SK-N-SH (cell line): Measurements from ENCODE around the gene CBY2. TPM values are rescaled to one million over a fixed set of nuclear protein-coding genes. Genes with fewer than 3 reads are reported as not detected.

ENCODE experiments used
- CTCF ChIA-PET: fragments of 300-600, 350-600 bp; formaldehyde crosslinking; extraction: SDS; loops from one replicate; lab custom pipeline; 2021; lab: Yijun Ruan, JAX
- POLR2A ChIA-PET: fragments of 350-600 bp; sonication (Branson Sonifier 250); formaldehyde crosslinking; extraction: SDS; loops from one replicate; lab custom pipeline; 2020; ENCODE audit warnings: antibody characterized with exemption, inconsistent platforms; lab: Yijun Ruan, JAX
- DNase-seq: peaks from one replicate; pipeline ENCODE4 v3.0.0; 2012
- H2AFZ ChIP-seq: fragments of 200-600 bp; sonication (generic); 2 replicates; pipeline ENCODE4 v1.8.1; 2016; ENCODE audit warnings: antibody characterized with exemption, mild to moderate bottlenecking, low read depth
- H3F3A ChIP-seq: fragments of 200-600 bp; sonication (generic); replicated peaks from 2 replicates; pipeline ENCODE3; 2016; ENCODE audit warnings: antibody characterized with exemption, mild to moderate bottlenecking; ENCODE audit not compliant: insufficient read depth
- H3K27ac ChIP-seq, 2 experiments: fragments of 200-500 bp in 1 of 2; fragments of 200-600 bp in 1 of 2; sonication (Bioruptor generic) in 1 of 2; sonication (generic), shearing (Covaris generic) in 1 of 2; 2 replicates each; pipeline versions ENCODE4 v1.5.1 to v1.6.1; 2014 to 2016; ENCODE audit warnings: low read depth in 2 of 2, inconsistent platforms in 1 of 2, low read length in 1 of 2, mild to moderate bottlenecking in 1 of 2, mixed read lengths in 1 of 2
- H3K27me3 ChIP-seq: fragments of 200-600 bp; sonication (generic), shearing (Covaris generic); 2 replicates; pipeline ENCODE4 v1.6.1; 2016; ENCODE audit warnings: mixed run types; ENCODE audit not compliant: insufficient read depth
- H3K36me3 ChIP-seq, 2 experiments: fragments of 200-500 bp in 1 of 2; fragments of 200-600 bp in 1 of 2; sonication (Bioruptor generic) in 1 of 2; sonication (generic) in 1 of 2; replicated peaks in 1 of 2; 2 replicates each; pipeline versions ENCODE3 to v1.5.1; 2014 to 2016; ENCODE audit warnings: low read length in 1 of 2, mild to moderate bottlenecking in 1 of 2; ENCODE audit not compliant: insufficient read depth in 2 of 2, control insufficient read depth in 1 of 2
- H3K4me1 ChIP-seq, 2 experiments: fragments of 200-500 bp in 1 of 2; fragments of 200-600 bp in 1 of 2; sonication (Bioruptor generic) in 1 of 2; sonication (generic), shearing (Covaris generic) in 1 of 2; 2 replicates each; pipeline versions ENCODE4 v1.5.1 to v1.6.1; 2014 to 2016; ENCODE audit warnings: low read depth in 1 of 2, low read length in 1 of 2, mixed run types in 1 of 2; ENCODE audit not compliant: insufficient read depth in 2 of 2, control insufficient read depth in 1 of 2
- H3K4me2 ChIP-seq: fragments of 200-600 bp; sonication (generic), shearing (Covaris generic); 2 replicates; pipeline ENCODE4 v1.6.1; 2017; ENCODE audit warnings: mixed run types
- H3K4me3 ChIP-seq, 2 experiments: fragments of 200-500 bp in 1 of 2; fragments of 200-600 bp in 1 of 2; sonication (Bioruptor generic) in 1 of 2; sonication (generic), shearing (Covaris generic) in 1 of 2; 2 replicates each; pipeline versions ENCODE4 v1.5.1 to v1.8.1; 2014 to 2016; ENCODE audit warnings: low read depth in 2 of 2, inconsistent platforms in 1 of 2, low read length in 1 of 2, mild to moderate bottlenecking in 1 of 2, mixed read lengths in 1 of 2, moderate library complexity in 1 of 2
- H3K79me2 ChIP-seq: fragments of 200-600 bp; sonication (generic); 2 replicates; pipeline ENCODE4 v1.8.1; 2017; ENCODE audit warnings: mild to moderate bottlenecking; ENCODE audit not compliant: insufficient read depth
- H3K9ac ChIP-seq: fragments of 200-600 bp; sonication (generic); 2 replicates; pipeline ENCODE4 v1.6.1; 2017; ENCODE audit warnings: mixed run types
- H3K9me2 ChIP-seq: fragments of 200-600 bp; sonication (generic); 2 replicates; pipeline ENCODE4 v1.6.1; 2017; ENCODE audit warnings: mixed run types
- H3K9me3 ChIP-seq: fragments of 200-600 bp; sonication (generic); 2 replicates; pipeline ENCODE4 v1.6.1; 2017; ENCODE audit warnings: mixed run types, mild to moderate bottlenecking, moderate library complexity
- H4K20me1 ChIP-seq: fragments of 200-600 bp; sonication (generic); 2 replicates; pipeline ENCODE4 v1.6.1; 2017; ENCODE audit warnings: mild to moderate bottlenecking, mixed run types; ENCODE audit not compliant: insufficient read depth
- CHD2 ChIP-seq: fragments of 150-350 bp; IDR thresholded peaks from 2 replicates; pipeline ENCODE4 v1.6.1; 2018; ENCODE audit warnings: low read length; ENCODE audit not compliant: partially characterized antibody
- ELF1 ChIP-seq: IDR thresholded peaks from 2 replicates; pipeline ENCODE4 v1.4.0; 2012
- EP300 ChIP-seq, 2 experiments: IDR thresholded peaks; 2 replicates each; pipeline versions ENCODE4 v1.4.0 to v1.6.1; 2012; ENCODE audit warnings: borderline replicate concordance in 1 of 2, low read depth in 1 of 2, low read length in 1 of 2
- FOXJ3 ChIP-seq: sonication (generic); formaldehyde crosslinking; IDR thresholded peaks from 2 replicates; pipeline ENCODE4 v1.5.1; 2020; ENCODE audit warnings: mild to moderate bottlenecking, missing genetic modification reagents
- GABPA ChIP-seq: IDR thresholded peaks from 2 replicates; pipeline ENCODE4 v1.4.0; 2012; ENCODE audit warnings: low read depth, mild to moderate bottlenecking
- GATA2 ChIP-seq: sonication (generic); formaldehyde crosslinking; IDR thresholded peaks from 2 replicates; pipeline ENCODE4 v1.5.0; 2020; ENCODE audit warnings: mild to moderate bottlenecking, missing genetic modification reagents
- IRF3 ChIP-seq: fragments of 150-350 bp; IDR thresholded peaks from 2 replicates; pipeline ENCODE4 v1.6.1; 2016; ENCODE audit warnings: mild to moderate bottlenecking, low read depth, low read length
- JUND ChIP-seq: IDR thresholded peaks from 2 replicates; pipeline ENCODE4 v1.4.0; 2012
- MEF2A ChIP-seq: IDR thresholded peaks from 2 replicates; pipeline ENCODE4 v1.4.0; 2012; ENCODE audit warnings: low read depth, borderline replicate concordance
- MXI1 ChIP-seq: IDR thresholded peaks from 2 replicates; pipeline ENCODE4 v1.6.1; 2012; ENCODE audit warnings: mild to moderate bottlenecking, low read depth, low read length, improper control_type of control experiment
- NRF1 ChIP-seq: IDR thresholded peaks from 2 replicates; pipeline ENCODE4 v1.6.1; 2012; ENCODE audit warnings: low read depth, mild to moderate bottlenecking, low read length
- POLR2AphosphoS5 ChIP-seq: IDR thresholded peaks from 2 replicates; pipeline ENCODE4 v1.6.1; 2012; ENCODE audit warnings: low read depth, low read length
- RAD21 ChIP-seq: IDR thresholded peaks from 2 replicates; pipeline ENCODE4 v1.6.1; 2012; ENCODE audit warnings: mild to moderate bottlenecking, low read length
- RCOR1 ChIP-seq: fragments of 150-350 bp; IDR thresholded peaks from 2 replicates; pipeline ENCODE4 v1.6.1; 2017; ENCODE audit warnings: antibody characterized with exemption, low read length
- RFX5 ChIP-seq: IDR thresholded peaks from 2 replicates; pipeline ENCODE4 v1.6.1; 2012; ENCODE audit warnings: mild to moderate bottlenecking, improper control_type of control experiment, low read length
- SIN3A ChIP-seq: IDR thresholded peaks from 2 replicates; pipeline ENCODE4 v1.6.1; 2012; ENCODE audit warnings: low read depth, mild to moderate bottlenecking, low read length, moderate library complexity, borderline replicate concordance
- WGBS: methylation state at CpG from one replicate; pipeline ENCODE4 v1.1.6; 2017; ENCODE audit warnings: low lambda C conversion rate; 5-methylcytosine and 5-hydroxymethylcytosine counted together
- polyA plus RNA-seq, 3 experiments: library from polyadenylated mRNA; depleted of rRNA; stranded (reverse); fragments of >200 nt; gene quantifications; 2 replicates each; pipeline ENCODE4 v1.2.3, GENCODE V29; 2012
- TF ChIP-seq, protein P1 (sequence below): IDR thresholded peaks from 2 replicates; pipeline ENCODE4 v1.4.0; 2012; ENCODE audit warnings: low read depth
- TF ChIP-seq, protein P2 (sequence below): fragments of 150-350 bp; IDR thresholded peaks from 2 replicates; pipeline ENCODE4 v1.6.1; 2017; ENCODE audit warnings: antibody characterized with exemption, low read length, low read depth, borderline replicate concordance
- TF ChIP-seq, protein P3 (sequence below): fragments of 200-600 bp; sonication (generic); IDR thresholded peaks from 2 replicates; pipeline ENCODE4 v1.6.1; 2017; ENCODE audit warnings: antibody characterized with exemption, mild to moderate bottlenecking, moderate library complexity

CBY2 gene
- polyA plus RNA-seq, 1 of the 3 experiments (the other 2 are of a cell fraction), result not detected

DNA sequence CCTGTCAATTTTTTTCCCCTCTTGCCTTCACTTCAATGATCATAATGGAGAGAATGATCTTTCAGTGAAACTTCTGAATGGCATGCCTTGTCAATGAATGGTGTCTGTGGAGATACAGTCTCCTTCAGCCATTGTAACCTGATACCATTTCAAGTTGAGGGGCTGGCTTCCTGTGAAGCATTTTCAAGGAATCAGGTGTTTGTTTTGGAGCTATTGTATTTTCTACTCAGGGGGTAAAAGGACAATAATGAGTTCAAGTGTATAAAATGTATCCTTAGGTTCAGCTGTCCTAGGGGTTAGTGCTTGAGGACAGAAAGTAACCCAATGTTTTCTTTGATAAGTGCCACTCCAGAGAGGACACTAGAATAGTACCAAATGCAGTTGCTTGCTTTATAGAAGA is 23.8 kb upstream of the CBY2 start:
- Histone ChIP-seq H3K27ac (no peak overlapping the region), H3K27me3 (no peaks in the 10 kb centered on the region), H3F3A (no peaks in the 10 kb centered on the region), H3K79me2 (no peaks in the 10 kb centered on the region), H3K9me2 (no peaks in the 10 kb centered on the region), H3K4me1 (no peaks in the 10 kb centered on the region; a peak in 2 of 4 replicates), H3K9ac (no peak overlapping the region), H3K4me2 (no peak overlapping the region), H2AFZ (no peak overlapping the region), H3K9me3 (no peaks in the 10 kb centered on the region), H3K4me3 (no peak overlapping the region), H4K20me1 (no peaks in the 10 kb centered on the region), H3K36me3 (no peaks in the 10 kb centered on the region)
- ChIA-PET CTCF (no interaction called here), POLR2A (no interaction called here)
- no peak for DNase-seq
- no peak for TF ChIP-seq RCOR1
- TF ChIP-seq MEF2A, result no peak
- TF ChIP-seq FOXJ3 (CRISPR knock-in tag), result no peak
- TF ChIP-seq, protein P1, sequence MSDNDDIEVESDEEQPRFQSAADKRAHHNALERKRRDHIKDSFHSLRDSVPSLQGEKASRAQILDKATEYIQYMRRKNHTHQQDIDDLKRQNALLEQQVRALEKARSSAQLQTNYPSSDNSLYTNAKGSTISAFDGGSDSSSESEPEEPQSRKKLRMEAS, result no peak
- no peak for TF ChIP-seq MXI1
- TF ChIP-seq CHD2, result no peak

DNA sequence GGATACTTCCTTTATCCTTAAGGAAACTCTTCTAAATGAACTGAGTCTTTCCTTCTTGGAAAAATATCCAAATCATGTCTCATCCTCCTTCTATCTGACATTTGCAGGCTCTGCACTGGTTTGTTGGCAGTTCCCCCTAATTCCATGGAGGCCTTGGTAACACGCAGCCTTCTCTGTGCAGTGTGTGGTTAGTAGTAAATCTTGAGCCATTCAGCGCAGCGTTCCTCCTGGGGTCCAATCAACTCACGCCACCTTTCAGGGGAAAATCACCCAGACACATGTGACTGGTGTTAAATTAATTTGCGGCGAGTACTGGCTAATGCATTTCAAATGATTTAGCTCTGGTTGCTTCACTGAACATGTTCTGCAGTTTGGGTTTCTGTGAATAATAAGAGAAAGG is 21.0 kb upstream of the CBY2 start:
- H3K36me3 ChIP-seq, result no peaks in the 10 kb centered on the region
- H3F3A ChIP-seq, result no peaks in the 10 kb centered on the region
- no peak overlapping the region for H2AFZ ChIP-seq
- ChIA-PET CTCF (no interaction called here), POLR2A (no interaction called here)
- TF ChIP-seq POLR2AphosphoS5 (no peak), JUND (no peak), EP300 (IDR thresholded peaks at IDR 0.05; ENCODE audit: borderline replicate concordance in 1 of 2, low read depth in 1 of 2, low read length in 1 of 2) (no peak), NRF1 (no peak), RFX5 (no peak), SIN3A (no peak), GATA2 (no peak), GABPA (no peak), IRF3 (no peak), RAD21 (no peak), ELF1 (no peak)
- TF ChIP-seq, protein P2, sequence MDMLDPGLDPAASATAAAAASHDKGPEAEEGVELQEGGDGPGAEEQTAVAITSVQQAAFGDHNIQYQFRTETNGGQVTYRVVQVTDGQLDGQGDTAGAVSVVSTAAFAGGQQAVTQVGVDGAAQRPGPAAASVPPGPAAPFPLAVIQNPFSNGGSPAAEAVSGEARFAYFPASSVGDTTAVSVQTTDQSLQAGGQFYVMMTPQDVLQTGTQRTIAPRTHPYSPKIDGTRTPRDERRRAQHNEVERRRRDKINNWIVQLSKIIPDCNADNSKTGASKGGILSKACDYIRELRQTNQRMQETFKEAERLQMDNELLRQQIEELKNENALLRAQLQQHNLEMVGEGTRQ, result no peak
- TF ChIP-seq, protein P3, sequence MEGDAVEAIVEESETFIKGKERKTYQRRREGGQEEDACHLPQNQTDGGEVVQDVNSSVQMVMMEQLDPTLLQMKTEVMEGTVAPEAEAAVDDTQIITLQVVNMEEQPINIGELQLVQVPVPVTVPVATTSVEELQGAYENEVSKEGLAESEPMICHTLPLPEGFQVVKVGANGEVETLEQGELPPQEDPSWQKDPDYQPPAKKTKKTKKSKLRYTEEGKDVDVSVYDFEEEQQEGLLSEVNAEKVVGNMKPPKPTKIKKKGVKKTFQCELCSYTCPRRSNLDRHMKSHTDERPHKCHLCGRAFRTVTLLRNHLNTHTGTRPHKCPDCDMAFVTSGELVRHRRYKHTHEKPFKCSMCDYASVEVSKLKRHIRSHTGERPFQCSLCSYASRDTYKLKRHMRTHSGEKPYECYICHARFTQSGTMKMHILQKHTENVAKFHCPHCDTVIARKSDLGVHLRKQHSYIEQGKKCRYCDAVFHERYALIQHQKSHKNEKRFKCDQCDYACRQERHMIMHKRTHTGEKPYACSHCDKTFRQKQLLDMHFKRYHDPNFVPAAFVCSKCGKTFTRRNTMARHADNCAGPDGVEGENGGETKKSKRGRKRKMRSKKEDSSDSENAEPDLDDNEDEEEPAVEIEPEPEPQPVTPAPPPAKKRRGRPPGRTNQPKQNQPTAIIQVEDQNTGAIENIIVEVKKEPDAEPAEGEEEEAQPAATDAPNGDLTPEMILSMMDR, result no peak
- no peaks in the 10 kb centered on the region for H3K79me2 ChIP-seq
- H3K9me2 ChIP-seq, result no peaks in the 10 kb centered on the region
- no peak for DNase-seq
- H3K4me3 ChIP-seq, result no peak overlapping the region
- H3K4me2 ChIP-seq, result no peak overlapping the region
- H3K27me3 ChIP-seq, result no peaks in the 10 kb centered on the region
- no peak overlapping the region for H3K9ac ChIP-seq
- no peaks in the 10 kb centered on the region for H4K20me1 ChIP-seq
- no peaks in the 10 kb centered on the region for H3K9me3 ChIP-seq
- WGBS, result 81% methylated on average over 6 of the region's 6 CpGs
- H3K27ac ChIP-seq, result no peak overlapping the region
- no peaks in the 10 kb centered on the region; a peak in 2 of 4 replicates for H3K4me1 ChIP-seq
